Endothelial cell of umbilical vein (primary cell): Measurements from ENCODE around the gene FIS1. TPM values are rescaled to one million over a fixed set of nuclear protein-coding genes. Genes with fewer than 3 reads are reported as not detected.

Experiments
- BruUV-seq: library from RNA; stranded (reverse); fragments of 400-500 nt; replicated peaks from 2 replicates; lab custom pipeline; 2021; lab: Mats Ljungman, UMichigan
- CTCF ChIA-PET: fragments of 300-600, 350-600 bp; sonication (Branson Sonifier 250); formaldehyde crosslinking; loops from one replicate; lab custom pipeline; 2021; ENCODE audit warnings: antibody characterized with exemption, inconsistent platforms; lab: Charles Lee
- POLR2A ChIA-PET: fragments of 300-600, 350-600 bp; sonication (Branson Sonifier 250); formaldehyde crosslinking; loops from one replicate; lab custom pipeline; 2021; ENCODE audit warnings: antibody characterized with exemption, inconsistent platforms; lab: Charles Lee
- DNase-seq: peaks from one replicate; pipeline ENCODE4 v3.0.0-alpha.2; 2011; ENCODE audit warnings: low read depth, low spot score
- FAIRE-seq: peaks from 2 replicates; lab custom pipeline; 2011; peaks lifted over from hg19 to GRCh38; lab: Jason Lieb, UNC
- H2AFZ ChIP-seq: 2 replicates; pipeline ENCODE4 v1.6.0; 2012; ENCODE audit warnings: low read depth, low read length, control low read depth, inconsistent platforms
- H3K27ac ChIP-seq: 2 replicates; pipeline ENCODE4 v1.5.1; 2011; ENCODE audit warnings: low read depth, mild to moderate bottlenecking, control low read depth, low read length, moderate library complexity; ENCODE audit not compliant: insufficient read depth
- H3K27me3 ChIP-seq, 2 experiments: 2 replicates each; pipeline versions ENCODE4 v1.6.0 to v1.6.1; 2011; ENCODE audit warnings: low read length in 2 of 2, mixed read lengths in 1 of 2; ENCODE audit not compliant: control insufficient read depth in 2 of 2, insufficient read depth in 2 of 2
- H3K36me3 ChIP-seq, 2 experiments: 2 replicates in 1 of 2; 3 replicates in 1 of 2; pipeline ENCODE4 v1.5.1; 2011; ENCODE audit warnings: low read length in 2 of 2, mild to moderate bottlenecking in 1 of 2, moderate library complexity in 1 of 2; ENCODE audit not compliant: control insufficient read depth in 2 of 2, insufficient read depth in 2 of 2; ENCODE audit errors: extremely low read depth in 1 of 2
- H3K4me1 ChIP-seq: 3 replicates; pipeline ENCODE4 v1.5.1; 2011; ENCODE audit warnings: mild to moderate bottlenecking, low read length; ENCODE audit not compliant: control insufficient read depth, insufficient read depth; ENCODE audit errors: extremely low read depth
- H3K4me2 ChIP-seq: 2 replicates; pipeline ENCODE4 v1.6.1; 2011; ENCODE audit warnings: low read length, control low read depth, mixed read lengths; ENCODE audit not compliant: insufficient read depth
- H3K4me3 ChIP-seq, 3 experiments: fragments of 200-600 bp in 1 of 3; sonication (generic), shearing (Covaris generic) in 1 of 3; replicated peaks in 1 of 3; 2 replicates each; pipeline ENCODE4 v1.5.1; 2011 to 2016; ENCODE audit warnings: control low read depth in 3 of 3, low read length in 3 of 3, mild to moderate bottlenecking in 2 of 3, inconsistent platforms in 1 of 3, low read depth in 1 of 3, moderate library complexity in 1 of 3; ENCODE audit not compliant: insufficient read depth in 1 of 3
- H3K79me2 ChIP-seq: 2 replicates; pipeline ENCODE4 v1.6.0; 2012; ENCODE audit warnings: low read length, inconsistent platforms; ENCODE audit not compliant: control insufficient read depth, insufficient read depth
- H3K9ac ChIP-seq: replicated peaks from 2 replicates; pipeline ENCODE3; 2011; ENCODE audit warnings: low read length, control low read depth; ENCODE audit not compliant: insufficient read depth; ENCODE audit errors: extremely low read depth
- H3K9me1 ChIP-seq: replicated peaks from 3 replicates; pipeline ENCODE4 v1.6.0; 2011; ENCODE audit warnings: mild to moderate bottlenecking, low read length; ENCODE audit not compliant: control insufficient read depth, insufficient read depth; ENCODE audit errors: extremely low read depth
- H3K9me3 ChIP-seq: replicated peaks from 2 replicates; pipeline ENCODE4 v1.5.1; 2012; ENCODE audit warnings: low read length, inconsistent platforms; ENCODE audit not compliant: control insufficient read depth, insufficient read depth
- H4K20me1 ChIP-seq: replicated peaks from 2 replicates; pipeline ENCODE3; 2011; ENCODE audit warnings: mild to moderate bottlenecking, low read length; ENCODE audit not compliant: control insufficient read depth, insufficient read depth; ENCODE audit errors: extremely low read depth
- CTCF ChIP-seq, 2 donors: IDR thresholded peaks; 1 replicate in 1 of 2; 2 replicates in 1 of 2; pipeline ENCODE4 v1.5.1; 2011; ENCODE audit warnings: low read length in 2 of 2, mild to moderate bottlenecking in 2 of 2, moderate library complexity in 2 of 2, control low read depth in 1 of 2, inconsistent platforms in 1 of 2, low read depth in 1 of 2; ENCODE audit not compliant: insufficient read depth in 1 of 2; ENCODE audit errors: extremely low read depth in 1 of 2
- EZH2 ChIP-seq: IDR thresholded peaks from 2 replicates; pipeline ENCODE4 v1.6.1; 2012; ENCODE audit warnings: borderline replicate concordance, low read depth, mild to moderate bottlenecking, moderate library complexity, low read length, inconsistent platforms; ENCODE audit not compliant: severe bottlenecking
- FOS ChIP-seq: IDR thresholded peaks from 2 replicates; pipeline ENCODE4 v1.6.1; 2011; ENCODE audit warnings: mild to moderate bottlenecking, low read length, moderate library complexity, borderline replicate concordance; ENCODE audit not compliant: insufficient read depth
- GATA2 ChIP-seq: IDR thresholded peaks from 2 replicates; pipeline ENCODE4 v1.7.0; 2011; ENCODE audit warnings: low read depth, mild to moderate bottlenecking, moderate library complexity, mixed read lengths, low read length; ENCODE audit not compliant: insufficient read length, insufficient read depth
- JUN ChIP-seq: IDR thresholded peaks from 2 replicates; pipeline ENCODE4 v1.6.1; 2011; ENCODE audit warnings: borderline replicate concordance, low read depth; ENCODE audit not compliant: insufficient read length, insufficient read depth
- MAX ChIP-seq: IDR thresholded peaks from 2 replicates; pipeline ENCODE4 v1.6.1; 2011; ENCODE audit not compliant: insufficient read depth, insufficient read length
- MYC ChIP-seq: IDR thresholded peaks from one replicate; pipeline ENCODE4 v1.6.1; 2011; ENCODE audit warnings: mild to moderate bottlenecking, low read depth, low read length
- POLR2A ChIP-seq: IDR thresholded peaks from 2 replicates; pipeline ENCODE4 v1.6.1; 2012; ENCODE audit warnings: low read depth, mild to moderate bottlenecking, control low read depth, low read length
- POLR2AphosphoS5 ChIP-seq: IDR thresholded peaks from 2 replicates; pipeline ENCODE4 v1.6.1; 2012; ENCODE audit warnings: low read depth, mild to moderate bottlenecking, control low read depth, low read length, moderate library complexity; ENCODE audit not compliant: insufficient read depth
- dilution Hi-C: fragments of 300-500 bp; cut with MboI; formaldehyde crosslinking; loops from one replicate; pipeline ENCODE4 v1.15.0; 2019; ENCODE audit warnings: low sequenced_read_pairs; ENCODE audit not compliant: extremely low pct_ligation_motif_present
- intact Hi-C: fragments of 100-400 bp; cut with micrococcal nuclease; formaldehyde crosslinking; loops from one replicate; pipeline ENCODE4 v1.10.0; 2022
- polyA plus RNA-seq, 4 experiments: library from polyadenylated mRNA; depleted of rRNA in 3 of 4; stranded (reverse) in 3 of 4; unstranded in 1 of 4; fragments of >200 nt; gene quantifications; 2 replicates each; pipeline versions ENCODE4 v1.2.1 to v1.2.3, GENCODE V29; 2011 to 2012; ENCODE audit warnings: missing spikeins in 1 of 4
- total RNA-seq: library from RNA; stranded (reverse); gene quantifications from 2 replicates; pipeline ENCODE4 v1.2.3, GENCODE V29; 2021

Gene FIS1
- total and polyA plus RNA-seq, 2 donors (not counting 3 experiments of a cell fraction or from before 2014, with no cell fraction given) = 132 to 330 TPM

GRCh38 chr7:101243646-101244374 is 1.1 kb downstream of the FIS1 start:
- no TSS peak for BruUV-seq
- Histone ChIP-seq H3K9ac (peak overlapping the region; percentile 78), H4K20me1 (no peaks in the 10 kb centered on the region), H3K9me3 (no peaks in the 10 kb centered on the region), H3K4me1 (peaks cover 26% of the 10 kb centered on the region), H3K4me3 (peak overlapping the region in 2 of 3 experiments; percentile 64 to 89), H3K27ac (peak overlapping the region; percentile 19), H3K4me2 (peak overlapping the region; percentile 79), H3K79me2 (peaks cover 24% of the 10 kb centered on the region), H3K9me1 (no peaks in the 10 kb centered on the region), H3K36me3 (peaks cover 0 to 10% of the 10 kb centered on the region in 2 experiments), H3K27me3 (no peaks in the 10 kb centered on the region), H2AFZ (no peak overlapping the region)
- POLR2A ChIA-PET = interaction anchor here (0.6 to 2.2 kb wide), 2 partner anchors 26 to 1183 kb away, joined by 6 to 12 read pairs; partner anchors contain the start of genes PLOD3 and ZNHIT1
- CTCF ChIA-PET = interaction anchor here (0.6 to 3.5 kb wide), 19 partner anchors 8 to 106 kb away, joined by 3 to 112 read pairs (median 4); partner anchors contain the start of genes PLOD3, VGF and ZNHIT1
- peak; percentile 11 for TF ChIP-seq GATA2
- TF ChIP-seq JUN = no peak
- dilution Hi-C loops = no loop called here
- FAIRE-seq (no peak), DNase-seq (no peak)
- intact Hi-C loops = loop anchor here (1.0 kb wide), 1 partner anchor 100 kb away; no protein-coding TSS in a partner anchor

- dilution Hi-C loops = no loop called here
- TF ChIP-seq MYC (no peak), GATA2 (no peak), FOS (no peak), CTCF (IDR thresholded peaks at IDR 0.05; ENCODE audit: extremely low read depth in 1 of 2, insufficient read depth in 1 of 2, low read depth in 1 of 2, low read length in 2 of 2) (no peak), POLR2AphosphoS5 (no peak), JUN (no peak), MAX (no peak), EZH2 (no peak), POLR2A (no peak)
Observed at GRCh38 chr7:101241443-101242349, 3.2 kb downstream of the FIS1 start.

More at GRCh38 chr7:101241443-101242349, 3.2 kb downstream of the FIS1 start:
- Histone ChIP-seq H3K27me3 (no peaks in the 10 kb centered on the region), H3K4me3 (no peak overlapping the region), H3K36me3 (peaks cover 0 to 14% of the 10 kb centered on the region in 2 experiments), H3K9me1 (no peaks in the 10 kb centered on the region), H3K79me2 (peaks cover 24% of the 10 kb centered on the region), H3K27ac (no peak overlapping the region), H2AFZ (no peak overlapping the region), H3K4me1 (peaks cover 43% of the 10 kb centered on the region), H3K9me3 (no peaks in the 10 kb centered on the region), H4K20me1 (no peaks in the 10 kb centered on the region), H3K4me2 (no peak overlapping the region), H3K9ac (no peak overlapping the region)
- ChIA-PET POLR2A (no interaction called here), CTCF (interaction anchor here (1.3 kb wide), 2 partner anchors 24 to 98 kb away, joined by 3 to 6 read pairs; partner anchors contain the start of genes PLOD3 and ZNHIT1)
- intact Hi-C loops = no loop called here
- no peak for DNase-seq
- no TSS peak for BruUV-seq
- FAIRE-seq = no peak
